K562 (cell line): Measurements from ENCODE around the gene OCSTAMP. TPM values are rescaled to one million over a fixed set of nuclear protein-coding genes. Genes with fewer than 3 reads are reported as not detected.
A peak's percentile ranks its signal among the peaks of the same experiment; 100 is the strongest.

Source experiments
- ATAC-seq: fragments of 200-7000 bp; cut with Tn5 transposase; 3 replicates; pipeline ENCODE4 v1.9.1; 2020; ENCODE audit warnings: moderate library complexity
- BruUV-seq: library from RNA; stranded (reverse); fragments of 400-500 nt; replicated peaks from 2 replicates; lab custom pipeline; 2021; lab: Mats Ljungman, UMichigan
- CTCF ChIA-PET: fragments of 300-600 bp; formaldehyde crosslinking; extraction: SDS; loops from one replicate; lab custom pipeline; 2021; ENCODE audit warnings: low intra/inter-chr PET ratio; lab: Yijun Ruan, JAX
- POLR2A ChIA-PET: fragments of 300-600, 350-650 bp; sonication (Branson Sonifier 250); formaldehyde crosslinking; extraction: SDS; loops from one replicate; lab custom pipeline; 2021; ENCODE audit warnings: antibody characterized with exemption, inconsistent platforms; lab: Yijun Ruan, JAX
- DNase-seq, 4 experiments: peaks; one replicate each; pipeline versions ENCODE4 v3.0.0 to v3.0.0-alpha.2; 2011 to 2018; ENCODE audit warnings: low spot score in 3 of 4, mixed read lengths in 3 of 4; ENCODE audit errors: extremely low read depth in 1 of 4
- FAIRE-seq: peaks from 2 replicates; lab custom pipeline; 2011; peaks lifted over from hg19 to GRCh38; lab: Jason Lieb, UNC
- H2AFZ ChIP-seq: 2 replicates; pipeline ENCODE4 v1.6.0; 2011; ENCODE audit warnings: low read depth, low read length, control low read depth, inconsistent platforms
- H3K27ac ChIP-seq: fragments of 200-600 bp; 3 replicates; pipeline ENCODE4 v1.8.0; 2011; ENCODE audit warnings: low read depth, mild to moderate bottlenecking, control low read depth, inconsistent platforms, low read length, moderate library complexity, mixed read lengths; ENCODE audit errors: extremely low read depth
- H3K27me3 ChIP-seq, 2 experiments: fragments of 300-600 bp in 1 of 2; 2 replicates in 1 of 2; 3 replicates in 1 of 2; pipeline versions ENCODE4 v1.6.0 to v1.8.0; 2011; ENCODE audit warnings: inconsistent platforms in 2 of 2, low read length in 2 of 2, mild to moderate bottlenecking in 1 of 2, mixed read lengths in 1 of 2, moderate library complexity in 1 of 2; ENCODE audit not compliant: control insufficient read depth in 2 of 2, insufficient read depth in 2 of 2
- H3K36me3 ChIP-seq: fragments of 300-600 bp; 3 replicates; pipeline ENCODE4 v1.8.0; 2011; ENCODE audit warnings: mild to moderate bottlenecking, low read length, inconsistent platforms; ENCODE audit not compliant: control insufficient read depth, insufficient read depth
- H3K4me1 ChIP-seq, 2 experiments: fragments of 200-600 bp in 1 of 2; replicated peaks in 1 of 2; 2 replicates in 1 of 2; 3 replicates in 1 of 2; pipeline versions ENCODE4 v1.5.1 to v1.8.0; 2011; ENCODE audit warnings: inconsistent platforms in 2 of 2, low read length in 2 of 2, mild to moderate bottlenecking in 1 of 2, mixed read lengths in 1 of 2, moderate library complexity in 1 of 2; ENCODE audit not compliant: control insufficient read depth in 2 of 2, insufficient read depth in 2 of 2
- H3K4me2 ChIP-seq: 2 replicates; pipeline ENCODE4 v1.6.1; 2011; ENCODE audit warnings: low read length, control low read depth, inconsistent platforms, mixed read lengths; ENCODE audit not compliant: insufficient read depth
- H3K4me3 ChIP-seq: fragments of 200-600 bp; sonication (generic), shearing (Covaris generic); 2 replicates; pipeline ENCODE4 v1.5.1; 2016; ENCODE audit warnings: control low read depth, inconsistent platforms
- H3K79me2 ChIP-seq: fragments of 200-600 bp; 3 replicates; pipeline ENCODE4 v1.8.0; 2011; ENCODE audit warnings: low read length, inconsistent platforms; ENCODE audit not compliant: control insufficient read depth, insufficient read depth
- H3K9ac ChIP-seq, 2 experiments: 2 replicates each; pipeline versions ENCODE4 v1.6.0 to v1.6.1; 2011; ENCODE audit warnings: low read depth in 2 of 2, low read length in 2 of 2, control low read depth in 1 of 2, inconsistent platforms in 1 of 2, mild to moderate bottlenecking in 1 of 2, mixed read lengths in 1 of 2; ENCODE audit not compliant: insufficient read depth in 1 of 2
- H3K9me1 ChIP-seq: one replicate; pipeline ENCODE4 v1.6.0; 2011; ENCODE audit warnings: inconsistent platforms, mild to moderate bottlenecking, low read length, moderate library complexity; ENCODE audit not compliant: control insufficient read depth, insufficient read depth
- H3K9me3 ChIP-seq: replicated peaks from 2 replicates; pipeline ENCODE4 v1.5.1; 2011; ENCODE audit warnings: low read depth, low read length, inconsistent platforms; ENCODE audit not compliant: control insufficient read depth, insufficient read depth
- H4K20me1 ChIP-seq: replicated peaks from 2 replicates; pipeline ENCODE4 v1.6.1; 2011; ENCODE audit warnings: low read length, inconsistent platforms, mixed read lengths; ENCODE audit not compliant: control insufficient read depth, insufficient read depth
- MAX ChIP-seq: sonication (generic); formaldehyde crosslinking; IDR thresholded peaks from 2 replicates; pipeline ENCODE4 v1.9.0; 2022; ENCODE audit warnings: mild to moderate bottlenecking, missing genetic modification reagents
- NR2C1 ChIP-seq, 2 experiments: fragments of 450-650 bp; IDR thresholded peaks; 2 replicates each; pipeline ENCODE4 v1.6.1; 2017; ENCODE audit warnings: mild to moderate bottlenecking in 2 of 2, antibody characterized with exemption in 1 of 2, inconsistent platforms in 1 of 2, missing compliant biosample characterization in 1 of 2, missing genetic modification characterization in 1 of 2
- ZFPM2 ChIP-seq: fragments of 250-450 bp; sonication (Bioruptor Pico); IDR thresholded peaks from 2 replicates; pipeline ENCODE4 v1.5.1; 2022; ENCODE audit warnings: mild to moderate bottlenecking
- ZNF197 ChIP-seq: fragments of 200-800 bp; sonication (Bioruptor generic); IDR thresholded peaks from 2 replicates; pipeline ENCODE4 v1.6.1; 2016; ENCODE audit warnings: low read depth, missing genetic modification characterization, missing compliant biosample characterization
- WGBS: fragments of 100-300 bp; shearing (Covaris generic); methylation state at CpG from one replicate; pipeline ENCODE4 v1.1.6; 2016; ENCODE audit warnings: low coverage, mixed read lengths; ENCODE audit not compliant: insufficient coverage; ENCODE audit errors: missing lambda C conversion rate; 5-methylcytosine and 5-hydroxymethylcytosine counted together
- in situ Hi-C: fragments of 300-500 bp; cut with MboI; formaldehyde crosslinking; loops from 4 replicates; pipeline ENCODE4 v1.15.0; 2018; ENCODE audit warnings: inconsistent platforms, mixed read lengths
- intact Hi-C: fragments of 100-400 bp; cut with micrococcal nuclease; formaldehyde crosslinking; loops from 2 replicates; pipeline ENCODE4 v1.14.2; 2022
- polyA plus RNA-seq, 8 experiments: library from polyadenylated mRNA; depleted of rRNA in 4 of 8; stranded (reverse) in 5 of 8; unstranded in 3 of 8; fragments of >200 nt; fragmentation: Nextera tagmentation in 2 of 8; fragmentation: Illumina TruSeq in 1 of 8; extraction: Ambion mirVana in 2 of 8; extraction: Trizol in 1 of 8; gene quantifications; 2 replicates each; pipeline versions ENCODE4 v1.2.1 to v1.2.3, GENCODE V29; 2011 to 2014; ENCODE audit warnings: inconsistent platforms in 1 of 8, missing spikeins in 1 of 8
- total RNA-seq, 7 experiments: library from RNA; depleted of rRNA in 6 of 7; stranded (reverse); fragments of >200 nt in 6 of 7; fragmentation: Illumina TruSeq in 2 of 7; extraction: Trizol in 2 of 7; gene quantifications; 2 replicates each; pipeline versions ENCODE4 v1.2.1 to v1.2.3, GENCODE V29; 2011 to 2021; ENCODE audit warnings: low replicate concordance in 1 of 7
- TF ChIP-seq, protein P1 (sequence below): fragments of 450-650 bp; formaldehyde crosslinking; IDR thresholded peaks from 2 replicates; pipeline ENCODE4 v1.4.0; 2022; ENCODE audit warnings: missing genetic modification characterization

OCSTAMP gene
- total and polyA plus RNA-seq, 9 of the 15 experiments (the other 6 are each of a cell fraction or from before 2014, with no cell fraction given) = not detected

GRCh38 chr20:46562373-46563169 lies 12.1 kb upstream of the OCSTAMP start (continued):
- TF ChIP-seq MAX (CRISPR knock-in tag) = peak; percentile 31; the same call in 1 of the 2 replicates

- no peaks in the 10 kb centered on the region for H3K9me1 ChIP-seq
- no peak for FAIRE-seq
Observed at GRCh38 chr20:46562009-46562372, 11.5 kb upstream of the OCSTAMP start.

More at GRCh38 chr20:46562009-46562372, 11.5 kb upstream of the OCSTAMP start:
- no peak for TF ChIP-seq ZFPM2
- TF ChIP-seq, protein P1, sequence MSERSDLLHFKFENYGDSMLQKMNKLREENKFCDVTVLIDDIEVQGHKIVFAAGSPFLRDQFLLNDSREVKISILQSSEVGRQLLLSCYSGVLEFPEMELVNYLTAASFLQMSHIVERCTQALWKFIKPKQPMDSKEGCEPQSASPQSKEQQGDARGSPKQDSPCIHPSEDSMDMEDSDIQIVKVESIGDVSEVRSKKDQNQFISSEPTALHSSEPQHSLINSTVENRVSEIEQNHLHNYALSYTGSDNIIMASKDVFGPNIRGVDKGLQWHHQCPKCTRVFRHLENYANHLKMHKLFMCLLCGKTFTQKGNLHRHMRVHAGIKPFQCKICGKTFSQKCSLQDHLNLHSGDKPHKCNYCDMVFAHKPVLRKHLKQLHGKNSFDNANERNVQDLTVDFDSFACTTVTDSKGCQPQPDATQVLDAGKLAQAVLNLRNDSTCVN (CRISPR knock-in tag) = no peak
- no peak for TF ChIP-seq NR2C1 (IDR thresholded peaks at IDR 0.05)
- TF ChIP-seq NR2C1 (tag; IDR thresholded peaks at IDR 0.05) = no peak
- TF ChIP-seq ZNF197 (CRISPR knock-in tag) = no peak
- H3K36me3 ChIP-seq = no peaks in the 10 kb centered on the region
- no peak overlapping the region for H3K27ac ChIP-seq
- CTCF ChIA-PET = interaction anchor here (0.6 to 1.5 kb wide), 3 partner anchors 118 to 138 kb away, joined by 3 to 4 read pairs (median 3); no protein-coding TSS in a partner anchor
- no peak for DNase-seq
- no peak for ATAC-seq
- H3K4me3 ChIP-seq = 0 out of 2 replicates have a peak overlapping the region, but pooled peaks have one; percentile 9
- no peaks in the 10 kb centered on the region for H3K79me2 ChIP-seq
- POLR2A ChIA-PET = interaction anchor here (0.5 to 1.5 kb wide), 2 partner anchors 12 to 68 kb away, joined by 4 to 6 read pairs; partner anchors contain the start of gene OCSTAMP
- H2AFZ ChIP-seq = peak overlapping the region; percentile 94
- in situ Hi-C loops (no loop called here), intact Hi-C loops (loop anchor here (5.0 to 10.0 kb wide), 2 partner anchors 83 to 135 kb away; no protein-coding TSS in a partner anchor)
- no TSS peak for BruUV-seq
- peaks cover 0 to 6% of the 10 kb centered on the region in 2 experiments; a peak in 1 of 5 replicates for H3K27me3 ChIP-seq
- H3K9ac ChIP-seq = no peak overlapping the region; a peak in 1 of 4 replicates
- peaks cover 19 to 31% of the 10 kb centered on the region in 2 experiments for H3K4me1 ChIP-seq
- 29% methylated on average over 5 of the region's 5 CpGs for WGBS
- H3K4me2 ChIP-seq = peak overlapping the region; percentile 70
- no peaks in the 10 kb centered on the region for H4K20me1 ChIP-seq
- no peaks in the 10 kb centered on the region for H3K9me3 ChIP-seq
